Measurements from ENCODE around the gene TROAP. TPM values are rescaled to one million over a fixed set of nuclear protein-coding genes. Genes with fewer than 3 reads are reported as not detected.

TROAP gene
- total RNA-seq, 2 experiments from 2014 or later = 89.5 to 107 TPM

GRCh38 chr12:49334681-49335080, 11.6 kb downstream of the TROAP start:
- CTCF ChIA-PET = interaction anchor here (0.6 to 11.8 kb wide), 9 partner anchors 12 to 342 kb away, joined by 3 to 202 read pairs (median 4); partner anchors contain the start of genes DNAJC22, PRPH, SPATS2 and TROAP
- ATAC-seq (no peak), DNase-seq (no peak)
- Mint-ChIP-seq H3K4me3 (no peak overlapping the region), H3K9me3 (ENCODE audit: low read depth) (no peaks in the 10 kb centered on the region), H3K36me3 (peaks cover 9% of the 10 kb centered on the region), H3K4me1 (peaks cover 17% of the 10 kb centered on the region), H3K27ac (no peak overlapping the region), H3K27me3 (peaks cover 59% of the 10 kb centered on the region)

DNA sequence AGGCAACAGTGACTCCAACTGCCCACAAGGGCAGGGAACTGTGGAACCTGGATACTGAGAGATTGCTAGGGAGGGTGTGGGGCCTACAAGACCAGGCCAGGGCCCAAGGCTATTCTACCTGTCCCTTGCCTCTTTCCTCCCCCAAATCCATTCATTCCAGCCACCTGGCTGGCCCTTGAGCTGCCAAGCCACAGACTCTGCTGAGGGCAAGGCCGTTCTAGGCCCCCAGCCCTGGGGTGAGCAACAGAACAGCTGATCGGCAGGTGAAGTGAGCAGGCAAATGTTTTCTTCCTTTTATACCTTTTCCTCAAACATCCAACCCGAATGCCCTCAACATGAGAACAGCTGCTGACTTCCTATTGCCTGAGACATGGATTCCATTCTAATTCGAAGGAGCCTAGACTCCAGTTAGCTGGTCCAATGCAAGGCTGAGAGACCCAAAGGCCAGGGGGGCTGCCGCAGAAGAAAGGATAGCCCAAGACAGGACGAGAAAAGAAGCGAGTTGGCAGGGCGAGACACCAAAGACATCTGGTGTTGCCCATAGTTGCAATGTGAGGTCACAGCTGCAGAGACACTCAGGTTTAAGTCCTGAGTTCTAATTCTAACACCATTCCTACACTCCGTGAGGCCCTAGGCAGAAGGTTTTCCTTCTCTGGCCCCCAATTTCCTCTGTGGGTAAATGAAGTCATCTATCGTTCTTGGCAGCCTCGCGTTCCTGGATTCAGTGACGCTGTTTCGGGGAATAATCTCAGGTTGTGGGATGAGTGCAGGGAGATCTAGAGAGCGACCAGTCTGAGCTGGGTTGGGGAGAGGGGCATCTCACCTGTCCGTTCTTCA, 12.3 kb downstream of the TROAP start:
- CTCF ChIA-PET = interaction anchor here (0.6 to 11.8 kb wide), 9 partner anchors 12 to 342 kb away, joined by 3 to 202 read pairs (median 4); partner anchors contain the start of genes DNAJC22, PRPH, SPATS2 and TROAP
- ATAC-seq = no peak
- no peaks in the 10 kb centered on the region for H3K9me3 Mint-ChIP-seq (ENCODE audit: low read depth)
- peaks cover 6% of the 10 kb centered on the region for H3K36me3 Mint-ChIP-seq
- H3K4me3 Mint-ChIP-seq = no peak overlapping the region
- peaks cover 65% of the 10 kb centered on the region for H3K27me3 Mint-ChIP-seq
- H3K4me1 Mint-ChIP-seq = peaks cover 17% of the 10 kb centered on the region
- no peak for DNase-seq
- H3K27ac Mint-ChIP-seq = no peak overlapping the region

- Mint-ChIP-seq H3K36me3 (peaks cover 3% of the 10 kb centered on the region), H3K27ac (no peak overlapping the region), H3K4me3 (no peak overlapping the region), H3K9me3 (ENCODE audit: low read depth) (no peaks in the 10 kb centered on the region), H3K4me1 (peaks cover 17% of the 10 kb centered on the region), H3K27me3 (peaks cover 72% of the 10 kb centered on the region)
- ATAC-seq (no peak), DNase-seq (no peak)
- CTCF ChIA-PET = interaction anchor here (1.0 to 11.8 kb wide), 8 partner anchors 11 to 70 kb away, joined by 3 to 202 read pairs (median 23); partner anchors contain the start of genes DNAJC22, PRPH and TROAP
These were observed 13.0 kb downstream of the TROAP start for GRCh38 chr12:49335955-49336644.

DNA sequence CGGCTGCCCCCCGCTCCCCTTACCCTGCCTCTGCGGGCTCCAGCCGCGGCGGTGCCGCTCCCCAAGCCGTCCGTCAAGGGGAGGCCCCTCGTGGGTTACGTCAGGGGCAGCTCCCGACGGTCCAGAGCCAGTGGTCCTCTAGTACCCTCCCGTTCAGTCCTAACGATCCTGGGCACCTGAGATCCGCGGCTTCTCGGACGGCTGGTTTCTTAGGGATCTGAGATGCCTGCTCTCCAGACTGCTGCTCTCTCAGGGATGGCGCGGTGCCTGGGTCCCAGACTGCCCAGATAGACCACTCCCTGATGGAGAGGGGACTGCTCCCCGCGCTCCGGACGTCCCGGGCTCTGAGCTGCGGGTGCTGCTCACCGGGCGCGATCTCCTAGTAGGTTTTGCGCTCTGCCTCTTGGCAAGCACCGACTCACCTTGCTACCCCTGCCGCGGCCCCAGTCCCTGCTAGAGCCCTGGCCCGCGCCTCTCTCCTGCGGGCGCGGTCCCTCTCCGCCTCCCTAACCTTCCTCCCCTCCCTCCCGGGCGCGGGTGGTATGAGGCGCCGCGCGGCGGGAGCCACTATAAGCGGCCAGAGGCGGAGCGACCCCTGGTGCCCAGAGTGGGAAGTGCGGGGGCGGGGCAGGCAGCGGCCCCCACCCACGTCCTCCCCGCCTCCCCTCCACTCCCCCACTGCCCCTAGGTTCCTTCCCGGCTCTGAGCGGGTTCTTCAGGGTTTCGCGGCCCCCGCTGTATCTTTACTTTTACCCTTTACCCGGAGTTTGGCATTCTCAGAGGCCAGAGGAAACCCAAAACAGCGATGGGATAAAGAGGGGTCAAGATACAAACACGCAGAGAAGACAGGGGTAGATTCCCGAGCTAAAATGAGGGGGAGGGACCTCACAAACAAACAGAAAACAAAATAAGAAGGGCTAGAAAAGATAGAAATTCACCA, 13.9 kb downstream of the TROAP start, which contains the start of gene C1QL4:
Gene C1QL4, minus strand, starts transcription at position 544 of the 940 bp plus-strand sequence. CDS start 711 bp downstream, outside the sequence.
- DNase-seq = peak; percentile 87
- Mint-ChIP-seq H3K27me3 (peaks cover 80% of the 10 kb centered on the region), H3K36me3 (no peaks in the 10 kb centered on the region), H3K4me3 (peak within 1 kb of the TSS; percentile 40), H3K4me1 (peaks cover 17% of the 10 kb centered on the region), H3K9me3 (ENCODE audit: low read depth) (no peaks in the 10 kb centered on the region), H3K27ac (no peak within 1 kb of the TSS)
- peak; percentile 92 for ATAC-seq
- CTCF ChIA-PET = interaction anchor here (1.0 to 11.8 kb wide), 9 partner anchors 10 to 71 kb away, joined by 3 to 202 read pairs (median 5); partner anchors contain the start of genes DNAJC22, PRPH and TROAP

GRCh38 chr12:49338830-49339463, 15.9 kb downstream of the TROAP start:
- CTCF ChIA-PET = interaction anchor here (0.9 to 11.8 kb wide), 9 partner anchors 8 to 245 kb away, joined by 3 to 202 read pairs (median 4); partner anchors contain the start of genes DNAJC22, PRPH and TROAP
- Mint-ChIP-seq H3K27ac (no peak overlapping the region), H3K36me3 (no peaks in the 10 kb centered on the region), H3K4me3 (no peak overlapping the region), H3K9me3 (ENCODE audit: low read depth) (no peaks in the 10 kb centered on the region), H3K4me1 (peaks cover 23% of the 10 kb centered on the region), H3K27me3 (peaks cover 86% of the 10 kb centered on the region)
- no peak for ATAC-seq
- DNase-seq = no peak

- Mint-ChIP-seq H3K4me3 (no peak overlapping the region), H3K4me1 (peaks cover 23% of the 10 kb centered on the region), H3K27ac (no peak overlapping the region), H3K27me3 (peaks cover 86% of the 10 kb centered on the region), H3K9me3 (ENCODE audit: low read depth) (no peaks in the 10 kb centered on the region), H3K36me3 (no peaks in the 10 kb centered on the region)
- CTCF ChIA-PET = interaction anchor here (0.9 to 11.8 kb wide), 3 partner anchors 8 to 48 kb away, joined by 4 to 202 read pairs (median 45); partner anchors contain the start of genes PRPH and TROAP
- DNase-seq = no peak
- no peak for ATAC-seq
These were observed 16.4 kb downstream of the TROAP start for GRCh38 chr12:49339464-49339861.

- H3K4me3 Mint-ChIP-seq = no peak overlapping the region
- H3K27ac Mint-ChIP-seq = no peak overlapping the region
- H3K36me3 Mint-ChIP-seq = no peaks in the 10 kb centered on the region
- DNase-seq (no peak), ATAC-seq (no peak)
- no peaks in the 10 kb centered on the region for H3K9me3 Mint-ChIP-seq (ENCODE audit: low read depth)
- H3K4me1 Mint-ChIP-seq = peaks cover 23% of the 10 kb centered on the region
- peaks cover 81% of the 10 kb centered on the region for H3K27me3 Mint-ChIP-seq
- CTCF ChIA-PET = interaction anchor here (0.9 to 11.8 kb wide), 6 partner anchors 7 to 51 kb away, joined by 4 to 202 read pairs (median 62); partner anchors contain the start of genes PRPH, SPATS2 and TROAP
These were observed 17.2 kb downstream of the TROAP start for GRCh38 chr12:49340095-49340870.

- no peaks in the 10 kb centered on the region for H3K36me3 Mint-ChIP-seq
- DNase-seq (no peak), ATAC-seq (no peak)
- H3K27me3 Mint-ChIP-seq = peaks cover 83% of the 10 kb centered on the region
- H3K4me1 Mint-ChIP-seq = peaks cover 27% of the 10 kb centered on the region
- no peaks in the 10 kb centered on the region for H3K9me3 Mint-ChIP-seq (ENCODE audit: low read depth)
- CTCF ChIA-PET = interaction anchor here (0.5 to 4.0 kb wide), 23 partner anchors 9 to 526 kb away, joined by 3 to 87 read pairs (median 5); partner anchors contain the start of genes PRPH, SPATS2, TROAP and TUBA1C
- no peak overlapping the region for H3K27ac Mint-ChIP-seq
- no peak overlapping the region for H3K4me3 Mint-ChIP-seq
These were observed 18.1 kb downstream of the TROAP start for GRCh38 chr12:49340971-49341776.

DNA sequence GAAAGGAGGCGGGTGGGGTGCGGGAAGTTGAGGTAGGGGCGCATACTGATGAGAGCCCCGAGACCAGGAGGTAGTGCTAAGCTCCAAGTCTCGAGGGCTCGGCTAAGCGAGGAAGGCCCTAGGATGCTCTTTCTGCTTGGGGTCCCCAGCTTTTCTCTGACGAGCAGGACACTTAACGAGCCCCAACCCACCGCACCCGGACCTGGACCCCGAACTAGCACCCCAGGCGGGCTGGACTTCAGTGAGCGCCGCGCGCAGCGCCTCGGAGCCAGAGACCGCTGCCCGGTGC, 18.7 kb downstream of the TROAP start:
- Mint-ChIP-seq H3K27me3 (peaks cover 85% of the 10 kb centered on the region), H3K9me3 (ENCODE audit: low read depth) (no peaks in the 10 kb centered on the region), H3K4me3 (no peak overlapping the region), H3K4me1 (peaks cover 32% of the 10 kb centered on the region), H3K27ac (no peak overlapping the region), H3K36me3 (no peaks in the 10 kb centered on the region)
- ATAC-seq (no peak), DNase-seq (no peak)
- CTCF ChIA-PET = interaction anchor here (0.5 to 4.0 kb wide), 33 partner anchors 10 to 527 kb away, joined by 3 to 87 read pairs (median 4); partner anchors contain the start of genes PRPH, SPATS2, TROAP and TUBA1C

GRCh38 chr12:49342066-49342913, 19.2 kb downstream of the TROAP start:
- H3K27ac Mint-ChIP-seq = no peak overlapping the region
- peak; percentile 80 for ATAC-seq
- peak; percentile 85 for DNase-seq
- no peaks in the 10 kb centered on the region for H3K9me3 Mint-ChIP-seq (ENCODE audit: low read depth)
- H3K4me3 Mint-ChIP-seq = no peak overlapping the region
- H3K4me1 Mint-ChIP-seq = peaks cover 34% of the 10 kb centered on the region
- H3K27me3 Mint-ChIP-seq = peaks cover 86% of the 10 kb centered on the region
- CTCF ChIA-PET = interaction anchor here (0.6 to 4.0 kb wide), 40 partner anchors 10 to 1922 kb away, joined by 3 to 87 read pairs (median 4); partner anchors contain the start of genes PRPH, SPATS2, TROAP and TUBA1C
- H3K36me3 Mint-ChIP-seq = no peaks in the 10 kb centered on the region
